H9 (cell line): ENCODE data around the gene THSD4. TPM values are rescaled to one million over a fixed set of nuclear protein-coding genes. Genes with fewer than 3 reads are reported as not detected.
A peak's percentile ranks its signal among the peaks of the same experiment; 100 is the strongest.

Source experiments
- DNase-seq: peaks from one replicate; pipeline ENCODE4 v3.0.0-alpha.2; 2017
- H2AFZ ChIP-seq: one replicate; pipeline ENCODE4 v1.6.1; 2013; ENCODE audit warnings: mild to moderate bottlenecking, low read length, control low read depth, moderate library complexity
- H2AK5ac ChIP-seq: 2 replicates; pipeline ENCODE4 v1.6.1; 2013; ENCODE audit warnings: low read length, control low read depth, mixed read lengths; ENCODE audit not compliant: insufficient read length
- H2BK120ac ChIP-seq: one replicate; pipeline ENCODE4 v1.6.1; 2013; ENCODE audit warnings: low read depth, mild to moderate bottlenecking, low read length, control low read depth, inconsistent platforms; ENCODE audit not compliant: poor library complexity, severe bottlenecking
- H2BK12ac ChIP-seq: 2 replicates; pipeline ENCODE4 v1.6.1; 2013; ENCODE audit warnings: low read length, control low read depth, mixed read lengths, low read depth; ENCODE audit not compliant: insufficient read length
- H2BK15ac ChIP-seq: 2 replicates; pipeline ENCODE4 v1.6.1; 2013; ENCODE audit warnings: low read depth, low read length, control low read depth
- H2BK20ac ChIP-seq: one replicate; pipeline ENCODE4 v1.6.1; 2013; ENCODE audit warnings: low read depth, mild to moderate bottlenecking, low read length, control low read depth, inconsistent platforms; ENCODE audit not compliant: poor library complexity, severe bottlenecking
- H2BK5ac ChIP-seq: 2 replicates; pipeline ENCODE4 v1.6.1; 2013; ENCODE audit warnings: low read length, control low read depth, mixed read lengths; ENCODE audit not compliant: insufficient read length
- H3K14ac ChIP-seq: 2 replicates; pipeline ENCODE4 v1.6.1; 2013; ENCODE audit warnings: low read length, control low read depth; ENCODE audit not compliant: insufficient read depth
- H3K18ac ChIP-seq: 2 replicates; pipeline ENCODE4 v1.6.1; 2013; ENCODE audit warnings: low read depth, mild to moderate bottlenecking, mixed read lengths, low read length, control low read depth; ENCODE audit not compliant: insufficient read length
- H3K23ac ChIP-seq: 2 replicates; pipeline ENCODE4 v1.6.1; 2013; ENCODE audit warnings: low read length, control low read depth, mixed read lengths, low read depth; ENCODE audit not compliant: insufficient read length
- H3K23me2 ChIP-seq: 2 replicates; pipeline ENCODE4 v1.6.1; 2013; ENCODE audit warnings: low read depth, mild to moderate bottlenecking, mixed read lengths, low read length, control low read depth; ENCODE audit not compliant: insufficient read length, poor library complexity, severe bottlenecking
- H3K27ac ChIP-seq: 2 replicates; pipeline ENCODE4 v1.5.1; 2013; ENCODE audit warnings: low read length, control low read depth, mixed read lengths, low read depth; ENCODE audit not compliant: insufficient read length
- H3K27me3 ChIP-seq: 2 replicates; pipeline ENCODE4 v1.6.1; 2013; ENCODE audit warnings: low read length, control low read depth, inconsistent platforms; ENCODE audit not compliant: insufficient read depth
- H3K4ac ChIP-seq: 2 replicates; pipeline ENCODE4 v1.6.1; 2013; ENCODE audit warnings: low read depth, mild to moderate bottlenecking, control low read depth, inconsistent platforms, low read length, moderate library complexity
- H3K4me1 ChIP-seq: 2 replicates; pipeline ENCODE4 v1.6.1; 2013; ENCODE audit warnings: low read length, control low read depth, inconsistent platforms; ENCODE audit not compliant: insufficient read depth
- H3K4me2 ChIP-seq: 2 replicates; pipeline ENCODE4 v1.6.1; 2013; ENCODE audit warnings: low read length, control low read depth, mixed read lengths; ENCODE audit not compliant: insufficient read length, insufficient read depth
- H3K56ac ChIP-seq: 2 replicates; pipeline ENCODE4 v1.6.1; 2013; ENCODE audit warnings: low read depth, mild to moderate bottlenecking, mixed read lengths, low read length, control low read depth; ENCODE audit not compliant: insufficient read length
- H3K79me1 ChIP-seq: 2 replicates; pipeline ENCODE4 v1.6.1; 2013; ENCODE audit warnings: low read depth, mild to moderate bottlenecking, moderate library complexity, low read length, control low read depth, inconsistent platforms; ENCODE audit not compliant: insufficient read depth, poor library complexity, severe bottlenecking
- H3K79me2 ChIP-seq: 2 replicates; pipeline ENCODE4 v1.6.1; 2013; ENCODE audit warnings: low read length, control low read depth, inconsistent platforms; ENCODE audit not compliant: insufficient read depth
- H3K9ac ChIP-seq: 2 replicates; pipeline ENCODE4 v1.6.1; 2013; ENCODE audit warnings: low read length, control low read depth, mixed read lengths; ENCODE audit not compliant: insufficient read length; ENCODE audit errors: extremely low read depth
- H3K9me3 ChIP-seq: one replicate; pipeline ENCODE4 v1.6.1; 2013; ENCODE audit warnings: low read depth, low read length, inconsistent platforms; ENCODE audit not compliant: control insufficient read depth
- H3T11ph ChIP-seq: one replicate; pipeline ENCODE4 v1.6.1; 2013; ENCODE audit warnings: mild to moderate bottlenecking, low read length, control low read depth, inconsistent platforms
- H4K20me1 ChIP-seq: one replicate; pipeline ENCODE4 v1.6.1; 2013; ENCODE audit not compliant: control insufficient read depth, insufficient read length, insufficient read depth
- H4K5ac ChIP-seq: 2 replicates; pipeline ENCODE4 v1.6.1; 2013; ENCODE audit warnings: low read depth, mild to moderate bottlenecking, mixed read lengths, low read length, control low read depth; ENCODE audit not compliant: insufficient read length
- H4K8ac ChIP-seq: replicated peaks from 2 replicates; pipeline ENCODE4 v1.6.1; 2013; ENCODE audit warnings: low read length, control low read depth, mixed read lengths, low read depth; ENCODE audit not compliant: insufficient read length
- H4K91ac ChIP-seq: 2 replicates; pipeline ENCODE4 v1.6.1; 2013; ENCODE audit warnings: low read depth, mild to moderate bottlenecking, moderate library complexity, mixed read lengths, low read length, control low read depth; ENCODE audit not compliant: insufficient read length
- H3K27ac Mint-ChIP-seq, 3 experiments: 2 replicates in 2 of 3; 3 replicates in 1 of 3; pipeline ENCODE4 v1.8.0; 2020 to 2021; ENCODE audit warnings: mixed read lengths in 3 of 3, mild to moderate bottlenecking in 1 of 3, moderate library complexity in 1 of 3
- H3K27me3 Mint-ChIP-seq: 2 replicates; pipeline ENCODE4 v1.8.0; 2021; ENCODE audit warnings: low read depth, mild to moderate bottlenecking, moderate library complexity, mixed read lengths
- H3K36me3 Mint-ChIP-seq, 3 experiments: 2 replicates in 2 of 3; 3 replicates in 1 of 3; pipeline ENCODE4 v1.8.0; 2020 to 2021; ENCODE audit warnings: low read depth in 3 of 3, mixed read lengths in 3 of 3; ENCODE audit not compliant: insufficient read depth in 1 of 3
- H3K4me1 Mint-ChIP-seq, 2 experiments: 2 replicates each; pipeline ENCODE4 v1.8.0; 2020; ENCODE audit warnings: mixed read lengths in 2 of 2
- H3K4me3 Mint-ChIP-seq, 2 experiments: 2 replicates in 1 of 2; 3 replicates in 1 of 2; pipeline ENCODE4 v1.8.0; 2020 to 2021; ENCODE audit warnings: mild to moderate bottlenecking in 2 of 2, mixed read lengths in 2 of 2, moderate library complexity in 1 of 2
- H3K9me3 Mint-ChIP-seq, 2 experiments: 2 replicates in 1 of 2; 3 replicates in 1 of 2; pipeline ENCODE4 v1.8.0; 2020; ENCODE audit warnings: mild to moderate bottlenecking in 2 of 2, mixed read lengths in 2 of 2, moderate library complexity in 1 of 2
- whole genome bisulfite sequencing: extraction: QIAGEN DNeasy Blood & Tissue Kit; methylation state at CpG from one replicate; pipeline ENCODE4 v1.1.7; 2013; ENCODE audit warnings: missing lambda C conversion rate, low lambda C conversion rate, mixed read lengths; ENCODE audit not compliant: insufficient read length; ENCODE audit errors: extremely low coverage; 5-methylcytosine and 5-hydroxymethylcytosine counted together
- total RNA-seq: library from RNA; stranded (reverse); gene quantifications from 2 replicates; pipeline ENCODE4 v1.2.1, GENCODE V29; 2021
- TF ChIP-seq, protein P1 (sequence below): fragments of 200-600 bp; sonication (generic); conservative IDR thresholded peaks from 3 replicates; pipeline ENCODE4 v1.8.0; 2021; ENCODE audit warnings: antibody characterized with exemption, mild to moderate bottlenecking

THSD4 gene
- total RNA-seq, 1 experiment from 2014 or later, result 5.5 TPM

- Histone ChIP-seq H3K4ac (no peak overlapping the region), H2BK120ac (no peak overlapping the region), H2BK12ac (no peak overlapping the region), H4K8ac (no peak overlapping the region), H2AFZ (no peak overlapping the region), H3K4me1 (peaks cover 7% of the 10 kb centered on the region; the same call in 1 of the 2 replicates), H3T11ph (no peak overlapping the region), H3K14ac (no peak overlapping the region), H3K27me3 (peaks cover 6% of the 10 kb centered on the region; the same call in 1 of the 2 replicates), H2BK15ac (no peak overlapping the region), H3K79me1 (no peaks in the 10 kb centered on the region), H3K9ac (peak overlapping the region; percentile 1), H3K9me3 (no peaks in the 10 kb centered on the region), H2BK20ac (no peak overlapping the region), H2BK5ac (no peak overlapping the region), H3K79me2 (no peaks in the 10 kb centered on the region), H3K27ac (no peak overlapping the region), H3K18ac (no peak overlapping the region), H2AK5ac (no peak overlapping the region), H4K91ac (no peak overlapping the region), H3K4me2 (peak overlapping the region; percentile 80), H3K56ac (no peak overlapping the region), H3K23me2 (peaks cover 13% of the 10 kb centered on the region), H4K5ac (no peak overlapping the region), H3K23ac (no peak overlapping the region), H4K20me1 (no peaks in the 10 kb centered on the region)
- Mint-ChIP-seq H3K27me3 (peaks cover 37% of the 10 kb centered on the region), H3K4me3 (peak overlapping the region; percentile 83), H3K9me3 (no peaks in the 10 kb centered on the region), H3K36me3 (no peaks in the 10 kb centered on the region), H3K27ac (no peak overlapping the region; a peak in 1 of 7 replicates), H3K4me1 (peaks cover 54 to 58% of the 10 kb centered on the region in 2 experiments)
- TF ChIP-seq, protein P1, sequence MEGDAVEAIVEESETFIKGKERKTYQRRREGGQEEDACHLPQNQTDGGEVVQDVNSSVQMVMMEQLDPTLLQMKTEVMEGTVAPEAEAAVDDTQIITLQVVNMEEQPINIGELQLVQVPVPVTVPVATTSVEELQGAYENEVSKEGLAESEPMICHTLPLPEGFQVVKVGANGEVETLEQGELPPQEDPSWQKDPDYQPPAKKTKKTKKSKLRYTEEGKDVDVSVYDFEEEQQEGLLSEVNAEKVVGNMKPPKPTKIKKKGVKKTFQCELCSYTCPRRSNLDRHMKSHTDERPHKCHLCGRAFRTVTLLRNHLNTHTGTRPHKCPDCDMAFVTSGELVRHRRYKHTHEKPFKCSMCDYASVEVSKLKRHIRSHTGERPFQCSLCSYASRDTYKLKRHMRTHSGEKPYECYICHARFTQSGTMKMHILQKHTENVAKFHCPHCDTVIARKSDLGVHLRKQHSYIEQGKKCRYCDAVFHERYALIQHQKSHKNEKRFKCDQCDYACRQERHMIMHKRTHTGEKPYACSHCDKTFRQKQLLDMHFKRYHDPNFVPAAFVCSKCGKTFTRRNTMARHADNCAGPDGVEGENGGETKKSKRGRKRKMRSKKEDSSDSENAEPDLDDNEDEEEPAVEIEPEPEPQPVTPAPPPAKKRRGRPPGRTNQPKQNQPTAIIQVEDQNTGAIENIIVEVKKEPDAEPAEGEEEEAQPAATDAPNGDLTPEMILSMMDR, result no peak
- no peak for DNase-seq
- no CpG with 5 or more reads among the region's 13 CpGs for WGBS
Observed at GRCh38 chr15:71116366-71116765, 1.1 kb downstream of the THSD4 start.
